HUDEP-2 (cell line): ENCODE results near the gene LPP.
A peak's percentile ranks its signal among the peaks of the same experiment; 100 is the strongest.

Experiments used
- DNase-seq, 76 experiments: peaks; one replicate each; lab custom pipeline; 2025; ENCODE audit not compliant: unreplicated experiment in 76 of 76; lab: John Stamatoyannopoulos, UW

Gene LPP

GRCh38 chr3:188349933-188350332 is 196.0 kb downstream of the LPP start:
- no peak for DNase-seq

GRCh38 chr3:188350961-188351360 is 197.0 kb downstream of the LPP start:
- no peak for DNase-seq

- no peak for DNase-seq
Observed at GRCh38 chr3:188351648-188352047, 197.7 kb downstream of the LPP start.

GRCh38 chr3:188352196-188352927 is 198.4 kb downstream of the LPP start:
- no peak for DNase-seq

GRCh38 chr3:188353426-188353825 is 199.5 kb downstream of the LPP start:
- no peak for DNase-seq

GRCh38 chr3:188358787-188359493 is 205.0 kb downstream of the LPP start:
- no peak for DNase-seq

GRCh38 chr3:188360364-188360881 is 206.5 kb downstream of the LPP start:
- DNase-seq, result no peak

- DNase-seq, result no peak
Observed at GRCh38 chr3:188361888-188362287, 207.9 kb downstream of the LPP start.

GRCh38 chr3:188362405-188362831 is 208.5 kb downstream of the LPP start:
- DNase-seq, result no peak

- no peak for DNase-seq
Observed at GRCh38 chr3:188365184-188365583, 211.2 kb downstream of the LPP start.

GRCh38 chr3:188365988-188366698 is 212.2 kb downstream of the LPP start:
- DNase-seq, result no peak

GRCh38 chr3:188367678-188368077 is 213.7 kb downstream of the LPP start:
- DNase-seq, result no peak

GRCh38 chr3:188369526-188369925 is 215.6 kb downstream of the LPP start:
- DNase-seq, result no peak

- no peak for DNase-seq
Observed at GRCh38 chr3:188370081-188370830, 216.3 kb downstream of the LPP start.

GRCh38 chr3:188378786-188379185 is 224.8 kb downstream of the LPP start:
- DNase-seq, result no peak

- no peak for DNase-seq
Observed at GRCh38 chr3:188380252-188380651, 226.3 kb downstream of the LPP start.

- DNase-seq, result no peak
Observed at GRCh38 chr3:188380722-188381121, 226.8 kb downstream of the LPP start.

- DNase-seq, result no peak
Observed at GRCh38 chr3:188383748-188384147, 229.8 kb downstream of the LPP start.

- DNase-seq, result no peak
Observed at GRCh38 chr3:188385295-188385694, 231.3 kb downstream of the LPP start.

GRCh38 chr3:188389711-188390342 is 235.9 kb downstream of the LPP start:
- DNase-seq, result peak in 1 of 76 experiments; percentile 0
